AG08396 (cell line): ENCODE measurements around the gene FCHSD2.
"Not testable (repeated sequence)": the region's sequence is repeated elsewhere in the genome, so short reads cannot be mapped to it uniquely, and the experiment has no call there.

Experiments
- DNase-seq: peaks from one replicate; pipeline ENCODE4 v3.0.0; 2012; ENCODE audit warnings: low spot score, mixed read lengths

FCHSD2 gene

DNA sequence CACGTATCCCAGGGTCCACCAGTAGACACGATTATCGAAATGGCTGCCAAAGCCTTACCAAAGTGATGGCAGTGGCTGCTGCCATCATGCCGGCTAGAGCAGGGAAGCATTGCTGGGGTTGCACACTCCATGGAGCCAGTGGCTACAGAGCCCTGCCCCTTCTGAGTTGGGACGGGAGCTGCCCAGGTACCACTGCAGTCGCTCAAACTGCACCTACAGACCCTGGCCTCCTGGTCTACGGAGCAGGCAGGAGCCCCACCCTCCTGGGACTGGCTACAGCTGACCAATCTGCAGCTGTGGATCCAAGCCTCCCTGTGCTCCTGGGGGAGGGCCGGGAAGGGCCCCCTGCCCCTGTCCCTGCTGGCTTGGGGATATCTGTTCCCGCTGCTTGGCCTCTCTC lies 216.5 kb downstream of the FCHSD2 start:
- no peak for DNase-seq

- DNase-seq = no peak
Measured at GRCh38 chr11:72924568-72925190, 217.4 kb downstream of the FCHSD2 start.

DNA sequence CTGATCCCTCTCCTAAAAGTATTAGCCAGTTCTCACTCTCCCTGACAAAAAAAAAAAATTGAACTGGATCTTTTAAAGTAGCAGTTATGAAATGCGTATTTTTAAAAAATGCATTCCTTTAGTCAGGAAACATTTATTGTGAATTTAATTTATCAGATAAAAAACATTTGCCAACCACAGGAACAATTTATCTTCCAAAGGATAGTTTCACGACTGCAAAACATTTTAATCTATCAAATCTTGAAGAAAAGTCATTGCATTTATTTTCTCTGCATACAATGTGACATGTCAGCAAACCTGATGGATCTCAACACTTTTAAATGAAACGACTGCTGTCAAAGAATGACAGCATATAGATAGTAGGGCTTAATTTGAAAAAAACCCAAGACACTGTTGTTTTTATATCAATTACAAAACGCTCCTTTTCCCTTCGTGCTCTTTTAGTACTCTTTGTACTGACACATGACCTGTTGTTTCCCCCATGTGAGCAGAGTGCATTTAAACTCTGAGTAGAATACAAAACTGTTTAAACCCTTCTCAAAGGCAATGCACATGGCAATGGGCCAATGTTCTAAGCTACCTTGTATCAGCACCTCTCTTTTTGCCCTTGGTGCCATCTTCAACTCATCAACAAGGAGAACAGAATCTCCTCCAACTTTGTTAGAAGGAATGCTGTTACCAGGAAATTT lies 220.9 kb downstream of the FCHSD2 start:
- DNase-seq = no peak

DNA sequence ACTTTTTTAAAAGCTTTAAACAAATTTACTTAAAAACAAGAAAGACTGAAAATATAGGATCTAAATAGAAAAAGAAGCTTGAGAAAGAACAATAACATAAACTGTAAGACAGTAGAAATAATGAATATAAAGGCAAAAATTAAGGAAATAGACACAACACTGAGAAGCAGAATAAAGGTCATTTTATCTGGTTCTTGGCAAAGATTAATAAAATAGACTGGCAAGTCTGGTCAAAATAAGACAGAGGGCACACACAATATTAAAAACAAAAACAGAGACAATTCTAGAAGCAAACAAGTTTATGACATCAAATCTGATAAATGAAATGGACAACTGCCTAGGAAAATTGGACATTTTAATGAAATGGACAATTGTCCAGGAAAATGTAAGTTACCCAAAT lies 222.1 kb downstream of the FCHSD2 start:
- DNase-seq = no peak

DNA sequence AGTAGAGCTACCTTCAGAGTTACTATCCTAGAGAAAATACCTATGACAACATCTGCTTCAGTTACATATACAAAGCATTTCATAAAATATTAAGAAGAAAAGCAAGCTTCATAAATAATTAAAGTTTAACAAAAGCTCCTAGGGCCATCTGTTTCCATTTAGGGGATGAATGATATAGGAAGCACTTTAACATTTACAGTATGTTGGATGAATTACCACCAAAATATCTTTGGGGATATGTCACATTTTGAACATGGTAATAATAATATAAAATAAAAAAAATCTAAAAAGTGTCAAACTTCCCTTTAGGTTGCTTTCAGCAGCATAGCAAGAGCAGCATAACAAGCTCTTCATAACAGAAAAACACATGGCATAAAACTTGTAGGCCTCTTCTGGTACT lies 223.3 kb downstream of the FCHSD2 start:
- DNase-seq = no peak

- no peak for DNase-seq
Measured at GRCh38 chr11:72912253-72912652, 229.9 kb downstream of the FCHSD2 start.

GRCh38 chr11:72909558-72910388 lies 232.3 kb downstream of the FCHSD2 start:
- not testable (repeated sequence) for DNase-seq

- DNase-seq = no peak
Measured at GRCh38 chr11:72908032-72908676, 234.0 kb downstream of the FCHSD2 start.

- no peak for DNase-seq
Measured at GRCh38 chr11:72904016-72904415, 238.1 kb downstream of the FCHSD2 start.

- no peak for DNase-seq
Measured at GRCh38 chr11:72901374-72901773, 240.7 kb downstream of the FCHSD2 start.

GRCh38 chr11:72900013-72900412 lies 242.1 kb downstream of the FCHSD2 start:
- DNase-seq = no peak

DNA sequence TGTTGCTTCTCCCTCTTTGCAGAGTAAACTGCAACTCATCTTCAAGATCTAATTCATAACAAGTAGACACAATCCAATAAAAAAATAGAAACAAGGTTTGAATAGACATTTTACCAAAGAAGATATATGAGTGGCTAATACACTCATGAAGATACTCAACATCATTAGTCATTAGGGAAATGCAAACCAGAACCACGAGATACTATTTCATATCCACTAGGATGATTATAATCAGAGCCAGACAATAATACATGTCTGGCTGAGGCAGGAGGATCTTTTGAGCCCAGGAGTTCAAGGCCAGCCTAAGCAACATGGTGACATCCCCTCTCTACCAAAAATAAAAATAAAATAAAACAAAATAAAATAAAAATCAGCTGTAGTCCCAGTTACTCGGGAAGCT lies 242.9 kb downstream of the FCHSD2 start:
- DNase-seq = no peak

DNA sequence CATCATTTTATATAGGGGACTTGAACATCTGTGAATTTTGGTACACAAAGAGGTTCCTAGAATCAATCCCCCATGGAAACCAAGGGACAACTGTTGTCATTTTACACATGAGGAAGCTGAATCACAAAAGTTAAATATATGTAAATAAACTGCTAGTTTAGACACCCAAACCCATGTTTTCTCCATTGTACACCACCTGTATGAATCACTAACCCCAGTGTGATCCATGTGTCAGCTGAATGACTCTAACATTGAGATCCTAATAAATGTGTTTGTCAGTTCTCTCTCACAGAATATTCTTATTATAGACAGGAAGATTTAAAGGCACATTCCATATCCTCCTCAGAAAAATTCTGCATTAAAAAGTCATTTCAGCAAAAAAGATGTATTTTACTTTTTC lies 244.6 kb downstream of the FCHSD2 start:
- no peak for DNase-seq

- DNase-seq = no peak
Measured at GRCh38 chr11:72896431-72896830, 245.7 kb downstream of the FCHSD2 start.

DNA sequence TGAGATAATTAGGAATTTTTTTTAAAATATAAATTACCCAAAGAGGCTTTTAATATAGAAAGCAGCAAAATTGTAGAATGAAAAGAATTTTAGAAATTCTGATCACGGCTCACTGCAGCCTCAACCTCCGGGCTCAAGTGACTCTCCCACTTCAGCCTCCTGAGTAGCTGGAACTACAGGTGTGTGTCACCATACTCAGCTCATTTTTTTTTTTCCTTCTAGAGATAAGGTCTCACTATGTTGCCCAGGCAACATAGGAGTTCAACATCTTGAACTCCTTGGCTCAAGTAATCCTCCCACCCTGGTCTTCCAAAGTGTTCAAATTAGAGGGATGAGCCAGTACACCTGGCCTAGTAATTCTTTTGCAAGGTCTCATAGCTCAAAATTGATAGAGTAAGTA lies 251.2 kb downstream of the FCHSD2 start:
- DNase-seq = no peak

GRCh38 chr11:72886619-72887018 lies 255.5 kb downstream of the FCHSD2 start:
- DNase-seq = no peak

DNA sequence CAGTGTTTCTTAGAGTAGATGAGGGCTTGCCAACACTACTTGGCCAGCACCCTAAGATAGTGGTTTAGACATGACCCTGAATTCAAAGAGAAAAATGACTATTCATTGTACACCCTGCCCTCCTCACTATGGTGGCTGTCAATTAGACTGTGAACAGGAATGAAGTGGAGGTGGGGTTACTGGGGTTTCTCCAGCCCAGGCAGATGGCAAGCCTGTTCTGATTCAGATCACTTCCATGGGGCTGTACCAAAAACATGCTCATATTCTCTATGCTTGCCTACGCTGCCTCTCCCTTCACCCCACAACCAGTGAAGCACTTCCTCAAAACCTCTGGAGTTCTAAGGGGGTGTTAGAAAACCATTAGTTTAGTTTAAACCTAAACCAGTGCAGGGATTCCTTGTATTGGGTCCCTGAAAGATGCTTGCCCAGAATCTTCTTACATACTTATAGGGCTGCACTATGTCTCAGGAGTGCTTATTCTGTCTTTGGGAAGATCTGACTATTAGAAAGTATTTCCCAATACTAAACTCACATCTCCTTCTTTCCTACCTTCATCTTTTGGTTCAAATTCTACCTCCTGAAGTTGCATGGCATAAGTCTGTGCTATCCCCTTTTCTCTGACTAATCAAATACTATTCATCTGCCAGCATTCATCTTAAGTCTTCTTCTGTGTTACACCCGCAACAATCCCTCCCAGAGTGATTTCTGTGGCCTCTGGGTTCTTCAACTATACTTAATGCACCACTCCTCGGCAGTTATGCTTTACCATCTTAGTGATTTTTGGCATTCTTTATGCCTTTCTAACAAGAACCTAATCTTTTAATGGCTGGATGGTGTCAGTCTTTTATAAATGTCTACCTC lies 256.1 kb downstream of the FCHSD2 start:
- no peak for DNase-seq

DNA sequence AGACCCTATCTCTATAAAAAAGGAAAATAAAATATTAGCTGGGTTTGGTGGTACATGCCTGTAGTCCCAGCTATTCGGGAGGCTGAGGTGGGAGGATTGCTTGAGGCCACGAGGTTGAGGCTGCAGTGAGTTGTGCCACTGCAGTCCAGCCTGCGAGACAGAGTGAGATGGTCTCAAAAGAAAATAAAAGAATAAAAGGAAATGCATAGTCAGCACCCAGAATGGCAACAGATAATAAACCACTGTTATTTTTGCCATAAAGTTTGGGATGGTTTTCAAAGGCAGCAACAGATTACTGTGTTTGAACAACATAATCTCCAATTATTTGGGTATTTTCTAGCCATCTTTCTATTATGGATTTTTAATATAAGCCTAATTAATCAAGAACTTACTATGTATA lies 266.0 kb downstream of the FCHSD2 start:
- no peak for DNase-seq

DNA sequence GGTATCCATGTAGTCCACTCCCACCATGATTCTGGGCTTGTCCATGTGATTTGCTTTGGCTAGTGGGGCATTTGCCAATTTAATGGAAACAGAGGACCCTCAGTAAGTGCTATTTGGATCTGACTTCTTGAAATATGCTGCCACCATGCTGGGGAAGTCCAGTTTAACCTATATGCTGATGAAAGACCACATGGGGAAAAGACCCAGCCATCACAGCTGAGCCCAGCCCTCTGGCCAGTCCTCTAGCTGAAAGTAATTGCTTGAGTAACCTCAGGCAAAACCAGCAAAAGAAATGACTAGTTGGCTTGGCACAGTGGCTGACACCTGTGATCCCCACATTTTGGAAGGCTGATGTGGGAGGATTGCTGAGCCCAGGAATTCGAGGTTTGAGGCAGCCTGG lies 266.4 kb downstream of the FCHSD2 start:
- no peak for DNase-seq

GRCh38 chr11:72872012-72872411 lies 270.1 kb downstream of the FCHSD2 start:
- DNase-seq = no peak

DNA sequence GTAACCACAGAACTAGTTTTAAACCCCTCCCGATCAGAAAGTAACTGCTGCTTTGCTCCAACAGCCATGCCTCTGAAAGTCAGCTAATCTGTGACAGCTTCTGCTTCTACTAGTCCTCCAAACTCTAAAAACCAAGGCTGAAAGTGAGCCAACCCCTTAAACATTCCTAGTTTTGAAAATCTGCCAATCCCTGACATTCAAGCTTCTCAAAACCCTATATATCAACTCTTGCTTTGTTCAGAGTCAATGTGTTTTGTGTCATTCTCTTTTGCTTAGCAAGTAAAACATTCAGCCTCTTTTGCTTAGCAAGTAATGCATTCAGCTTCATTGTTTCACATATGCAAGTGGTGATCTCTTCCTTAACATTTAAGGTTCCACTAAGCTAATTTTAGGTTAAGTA lies 271.0 kb downstream of the FCHSD2 start:
- no peak for DNase-seq

- no peak for DNase-seq
Measured at GRCh38 chr11:72869831-72870230, 272.3 kb downstream of the FCHSD2 start.
